Loucy (cell line): ENCODE data around the gene PIAS4.

Experiments
- H2AFZ ChIP-seq: fragments of 200-600 bp; sonication (generic); 2 replicates; pipeline ENCODE4 v1.6.0; 2016; ENCODE audit warnings: antibody characterized with exemption, mild to moderate bottlenecking, low read length, moderate library complexity
- H3F3A ChIP-seq: fragments of 200-600 bp; 2 replicates; pipeline ENCODE4 v1.6.0; 2016; ENCODE audit warnings: antibody characterized with exemption, low read depth, mild to moderate bottlenecking
- H3K27me3 ChIP-seq: fragments of 200-600 bp; sonication (generic); 2 replicates; pipeline ENCODE4 v1.6.1; 2014; ENCODE audit warnings: low read length, mild to moderate bottlenecking; ENCODE audit not compliant: insufficient read depth, poor library complexity, severe bottlenecking
- H3K36me3 ChIP-seq: fragments of 200-600 bp; sonication (generic); 2 replicates; pipeline ENCODE4 v1.6.1; 2016; ENCODE audit warnings: low read length; ENCODE audit not compliant: insufficient read depth
- H3K4me1 ChIP-seq: fragments of 200-600 bp; sonication (generic); 2 replicates; pipeline ENCODE4 v1.5.1; 2014; ENCODE audit warnings: low read length, mild to moderate bottlenecking; ENCODE audit not compliant: insufficient read depth, poor library complexity, severe bottlenecking
- H3K4me2 ChIP-seq: fragments of 200-600 bp; sonication (generic); 2 replicates; pipeline ENCODE4 v1.6.0; 2014; ENCODE audit warnings: antibody characterized with exemption, low read length, low read depth, mild to moderate bottlenecking; ENCODE audit not compliant: poor library complexity, severe bottlenecking
- H3K4me3 ChIP-seq: fragments of 200-600 bp; sonication (generic); 2 replicates; pipeline ENCODE4 v1.5.1; 2014; ENCODE audit warnings: low read length, mild to moderate bottlenecking, mixed read lengths; ENCODE audit not compliant: poor library complexity, severe bottlenecking
- H3K79me2 ChIP-seq: fragments of 200-600 bp; sonication (generic); 2 replicates; pipeline ENCODE4 v1.6.1; 2014; ENCODE audit warnings: low read length; ENCODE audit not compliant: insufficient read depth
- H3K9ac ChIP-seq: fragments of 200-600 bp; sonication (generic); 2 replicates; pipeline ENCODE4 v1.6.0; 2014; ENCODE audit warnings: mild to moderate bottlenecking, low read depth, low read length, moderate library complexity; ENCODE audit not compliant: poor library complexity, severe bottlenecking
- H3K9me2 ChIP-seq: fragments of 200-600 bp; sonication (generic); replicated peaks from 2 replicates; pipeline ENCODE4 v1.6.1; 2016; ENCODE audit warnings: low read depth, low read length, mixed read lengths
- H3K9me3 ChIP-seq: fragments of 200-600 bp; sonication (generic); 2 replicates; pipeline ENCODE4 v1.6.1; 2014; ENCODE audit warnings: mild to moderate bottlenecking, antibody characterized with exemption, low read length, low read depth; ENCODE audit not compliant: insufficient read depth
- H4K20me1 ChIP-seq: fragments of 200-600 bp; sonication (generic); 2 replicates; pipeline ENCODE4 v1.6.0; 2014; ENCODE audit warnings: antibody characterized with exemption, low read length, mild to moderate bottlenecking; ENCODE audit not compliant: insufficient read depth, poor library complexity, severe bottlenecking
- EZH2phosphoT487 ChIP-seq: fragments of 200-600 bp; IDR thresholded peaks from 2 replicates; pipeline ENCODE4 v1.6.1; 2018; ENCODE audit warnings: antibody characterized with exemption, mild to moderate bottlenecking, moderate library complexity, borderline replicate concordance
- TF ChIP-seq, protein P1 (sequence below): fragments of 200-600 bp; sonication (generic); conservative IDR thresholded peaks from 2 replicates; pipeline ENCODE4 v1.5.1; 2014; ENCODE audit warnings: mild to moderate bottlenecking, antibody characterized with exemption, low read length

PIAS4 gene

DNA sequence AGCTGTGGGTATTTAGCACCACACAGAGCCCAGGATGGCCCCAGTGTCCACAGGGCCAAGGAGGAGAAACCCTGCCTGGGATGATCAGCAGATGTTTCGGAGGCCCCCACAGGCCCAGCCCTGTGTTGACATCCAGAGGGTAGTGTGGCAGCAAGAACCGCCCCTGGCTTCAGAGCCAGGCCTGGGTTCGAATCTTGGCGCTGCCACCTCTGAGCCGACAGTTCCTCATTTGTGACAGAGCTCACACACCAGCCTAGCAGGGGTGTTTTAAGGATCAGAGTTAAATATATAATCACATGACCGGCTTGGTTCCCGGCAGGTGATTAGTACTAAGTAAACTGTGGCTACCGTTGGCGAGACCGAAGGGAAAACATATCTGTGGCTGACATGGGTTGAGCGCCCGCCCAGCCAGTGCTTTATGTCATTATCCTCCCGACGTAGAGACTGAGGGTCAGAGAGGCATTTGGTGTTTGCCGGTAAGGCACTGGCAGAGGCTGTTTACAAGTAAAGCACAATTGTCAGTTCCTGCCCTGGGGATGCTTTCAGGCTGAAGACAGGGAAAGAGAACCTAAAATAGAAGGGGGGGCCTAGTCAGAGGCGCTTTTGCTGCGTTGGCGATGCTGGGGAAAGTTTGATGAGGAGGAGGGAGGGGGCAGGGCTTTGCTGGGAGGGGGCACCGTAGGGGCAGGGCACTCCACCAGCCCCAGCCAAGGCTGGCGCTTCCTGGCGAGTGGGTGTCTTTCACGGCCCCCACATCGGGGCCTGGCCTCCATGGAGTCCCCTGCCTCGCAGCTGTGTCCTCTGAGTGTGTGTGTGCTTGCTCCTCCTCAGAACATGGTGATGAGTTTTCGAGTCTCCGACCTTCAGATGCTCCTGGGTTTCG, 4.8 kb downstream of the PIAS4 start:
- Histone ChIP-seq H3F3A (no peaks in the 10 kb centered on the region), H3K4me1 (peaks cover 23% of the 10 kb centered on the region), H3K4me2 (no peak overlapping the region), H3K9me2 (no peaks in the 10 kb centered on the region), H3K36me3 (peaks cover 20% of the 10 kb centered on the region; the same call in 1 of the 2 replicates), H3K9ac (no peak overlapping the region), H3K79me2 (peaks cover 89% of the 10 kb centered on the region), H3K27me3 (no peaks in the 10 kb centered on the region), H4K20me1 (peaks cover 55% of the 10 kb centered on the region), H2AFZ (no peak overlapping the region), H3K9me3 (no peaks in the 10 kb centered on the region), H3K4me3 (no peak overlapping the region)
- TF ChIP-seq, protein P1, sequence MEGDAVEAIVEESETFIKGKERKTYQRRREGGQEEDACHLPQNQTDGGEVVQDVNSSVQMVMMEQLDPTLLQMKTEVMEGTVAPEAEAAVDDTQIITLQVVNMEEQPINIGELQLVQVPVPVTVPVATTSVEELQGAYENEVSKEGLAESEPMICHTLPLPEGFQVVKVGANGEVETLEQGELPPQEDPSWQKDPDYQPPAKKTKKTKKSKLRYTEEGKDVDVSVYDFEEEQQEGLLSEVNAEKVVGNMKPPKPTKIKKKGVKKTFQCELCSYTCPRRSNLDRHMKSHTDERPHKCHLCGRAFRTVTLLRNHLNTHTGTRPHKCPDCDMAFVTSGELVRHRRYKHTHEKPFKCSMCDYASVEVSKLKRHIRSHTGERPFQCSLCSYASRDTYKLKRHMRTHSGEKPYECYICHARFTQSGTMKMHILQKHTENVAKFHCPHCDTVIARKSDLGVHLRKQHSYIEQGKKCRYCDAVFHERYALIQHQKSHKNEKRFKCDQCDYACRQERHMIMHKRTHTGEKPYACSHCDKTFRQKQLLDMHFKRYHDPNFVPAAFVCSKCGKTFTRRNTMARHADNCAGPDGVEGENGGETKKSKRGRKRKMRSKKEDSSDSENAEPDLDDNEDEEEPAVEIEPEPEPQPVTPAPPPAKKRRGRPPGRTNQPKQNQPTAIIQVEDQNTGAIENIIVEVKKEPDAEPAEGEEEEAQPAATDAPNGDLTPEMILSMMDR: no peak
- TF ChIP-seq EZH2phosphoT487: no peak

DNA sequence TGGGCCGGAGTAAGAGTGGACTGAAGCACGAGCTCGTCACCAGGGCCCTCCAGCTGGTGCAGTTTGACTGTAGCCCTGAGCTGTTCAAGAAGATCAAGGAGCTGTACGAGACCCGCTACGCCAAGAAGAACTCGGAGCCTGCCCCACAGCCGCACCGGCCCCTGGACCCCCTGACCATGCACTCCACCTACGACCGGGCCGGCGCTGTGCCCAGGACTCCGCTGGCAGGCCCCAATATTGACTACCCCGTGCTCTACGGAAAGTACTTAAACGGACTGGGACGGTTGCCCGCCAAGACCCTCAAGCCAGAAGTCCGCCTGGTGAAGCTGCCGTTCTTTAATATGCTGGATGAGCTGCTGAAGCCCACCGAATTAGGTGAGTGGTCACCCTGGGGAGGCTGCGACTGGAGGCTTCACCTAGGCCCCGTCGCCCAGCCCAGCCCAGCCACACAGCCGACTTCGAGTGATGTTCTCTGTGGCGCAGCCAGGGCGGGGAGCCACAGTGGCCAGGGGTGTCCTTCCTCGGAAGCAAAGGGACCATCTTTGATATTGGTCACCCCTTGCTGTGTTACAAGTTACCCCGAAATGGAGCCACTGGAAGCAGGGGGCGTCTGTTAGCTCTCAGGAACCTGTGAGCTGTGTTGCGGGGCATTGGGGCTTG, 5.6 kb downstream of the PIAS4 start:
- Histone ChIP-seq H3K27me3 (no peaks in the 10 kb centered on the region), H2AFZ (no peak overlapping the region), H3K4me1 (peaks cover 23% of the 10 kb centered on the region), H3K36me3 (peaks cover 20% of the 10 kb centered on the region; the same call in 1 of the 2 replicates), H3K9me3 (no peaks in the 10 kb centered on the region), H3K9me2 (no peaks in the 10 kb centered on the region), H3K4me3 (no peak overlapping the region), H3K79me2 (peaks cover 87% of the 10 kb centered on the region), H3F3A (no peaks in the 10 kb centered on the region), H4K20me1 (peaks cover 53% of the 10 kb centered on the region), H3K4me2 (no peak overlapping the region), H3K9ac (no peak overlapping the region)
- TF ChIP-seq, protein P1: no peak
- no peak for TF ChIP-seq EZH2phosphoT487

DNA sequence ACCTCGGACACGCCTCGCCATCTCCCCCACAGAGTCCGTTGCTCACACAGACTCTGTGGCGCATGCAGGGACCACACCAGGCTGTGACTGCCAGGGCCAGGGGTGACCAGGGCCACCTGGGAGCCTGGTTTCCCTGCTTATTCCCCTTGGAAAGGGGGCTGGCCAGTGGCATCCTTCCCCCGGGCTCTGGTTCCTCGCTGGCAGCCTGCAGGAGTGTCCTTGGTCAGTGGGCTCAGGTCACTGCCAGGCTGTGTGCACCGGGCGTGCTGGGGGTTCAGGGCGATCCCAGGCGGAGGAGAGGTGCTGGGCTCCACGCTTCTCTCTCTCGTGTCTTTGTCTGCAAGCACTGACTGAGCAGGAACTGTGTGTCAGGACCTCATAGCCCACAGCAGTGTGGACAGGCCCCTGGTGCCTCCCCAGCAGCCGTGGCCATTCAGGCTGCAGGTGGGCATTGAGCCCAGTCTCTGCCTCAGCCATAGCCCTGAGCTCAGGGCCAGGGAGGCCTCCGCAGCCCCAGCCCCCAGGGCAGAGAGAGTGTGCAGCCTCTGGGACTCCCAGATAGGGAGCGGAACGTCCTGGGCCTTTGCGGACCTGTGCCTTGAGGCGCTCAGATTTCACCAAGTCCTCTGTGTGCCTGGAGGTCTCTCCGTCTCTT, 6.5 kb downstream of the PIAS4 start:
- Histone ChIP-seq H3K79me2 (peaks cover 87% of the 10 kb centered on the region), H3K9me2 (no peaks in the 10 kb centered on the region), H2AFZ (no peak overlapping the region), H3K4me2 (no peak overlapping the region), H3K9me3 (no peaks in the 10 kb centered on the region), H3K4me1 (peaks cover 17% of the 10 kb centered on the region), H4K20me1 (peaks cover 44% of the 10 kb centered on the region), H3F3A (no peaks in the 10 kb centered on the region), H3K27me3 (no peaks in the 10 kb centered on the region), H3K9ac (no peak overlapping the region), H3K36me3 (peaks cover 20% of the 10 kb centered on the region; the same call in 1 of the 2 replicates), H3K4me3 (no peak overlapping the region)
- TF ChIP-seq EZH2phosphoT487: no peak
- TF ChIP-seq, protein P1: no peak
